H9 (cell line): ENCODE measurements around the gene GIPC3. TPM values are rescaled to one million over a fixed set of nuclear protein-coding genes. Genes with fewer than 3 reads are reported as not detected.

Source experiments
- DNase-seq: peaks from one replicate; pipeline ENCODE4 v3.0.0-alpha.2; 2017
- H2AFZ ChIP-seq: one replicate; pipeline ENCODE4 v1.6.1; 2013; ENCODE audit warnings: mild to moderate bottlenecking, low read length, control low read depth, moderate library complexity
- H2AK5ac ChIP-seq: 2 replicates; pipeline ENCODE4 v1.6.1; 2013; ENCODE audit warnings: low read length, control low read depth, mixed read lengths; ENCODE audit not compliant: insufficient read length
- H2BK120ac ChIP-seq: one replicate; pipeline ENCODE4 v1.6.1; 2013; ENCODE audit warnings: low read depth, mild to moderate bottlenecking, low read length, control low read depth, inconsistent platforms; ENCODE audit not compliant: poor library complexity, severe bottlenecking
- H2BK12ac ChIP-seq: 2 replicates; pipeline ENCODE4 v1.6.1; 2013; ENCODE audit warnings: low read length, control low read depth, mixed read lengths, low read depth; ENCODE audit not compliant: insufficient read length
- H2BK15ac ChIP-seq: 2 replicates; pipeline ENCODE4 v1.6.1; 2013; ENCODE audit warnings: low read depth, low read length, control low read depth
- H2BK20ac ChIP-seq: one replicate; pipeline ENCODE4 v1.6.1; 2013; ENCODE audit warnings: low read depth, mild to moderate bottlenecking, low read length, control low read depth, inconsistent platforms; ENCODE audit not compliant: poor library complexity, severe bottlenecking
- H2BK5ac ChIP-seq: 2 replicates; pipeline ENCODE4 v1.6.1; 2013; ENCODE audit warnings: low read length, control low read depth, mixed read lengths; ENCODE audit not compliant: insufficient read length
- H3K14ac ChIP-seq: 2 replicates; pipeline ENCODE4 v1.6.1; 2013; ENCODE audit warnings: low read length, control low read depth; ENCODE audit not compliant: insufficient read depth
- H3K18ac ChIP-seq: 2 replicates; pipeline ENCODE4 v1.6.1; 2013; ENCODE audit warnings: low read depth, mild to moderate bottlenecking, mixed read lengths, low read length, control low read depth; ENCODE audit not compliant: insufficient read length
- H3K23ac ChIP-seq: 2 replicates; pipeline ENCODE4 v1.6.1; 2013; ENCODE audit warnings: low read length, control low read depth, mixed read lengths, low read depth; ENCODE audit not compliant: insufficient read length
- H3K23me2 ChIP-seq: 2 replicates; pipeline ENCODE4 v1.6.1; 2013; ENCODE audit warnings: low read depth, mild to moderate bottlenecking, mixed read lengths, low read length, control low read depth; ENCODE audit not compliant: insufficient read length, poor library complexity, severe bottlenecking
- H3K27ac ChIP-seq: 2 replicates; pipeline ENCODE4 v1.5.1; 2013; ENCODE audit warnings: low read length, control low read depth, mixed read lengths, low read depth; ENCODE audit not compliant: insufficient read length
- H3K27me3 ChIP-seq: 2 replicates; pipeline ENCODE4 v1.6.1; 2013; ENCODE audit warnings: low read length, control low read depth, inconsistent platforms; ENCODE audit not compliant: insufficient read depth
- H3K4ac ChIP-seq: 2 replicates; pipeline ENCODE4 v1.6.1; 2013; ENCODE audit warnings: low read depth, mild to moderate bottlenecking, control low read depth, inconsistent platforms, low read length, moderate library complexity
- H3K4me1 ChIP-seq: 2 replicates; pipeline ENCODE4 v1.6.1; 2013; ENCODE audit warnings: low read length, control low read depth, inconsistent platforms; ENCODE audit not compliant: insufficient read depth
- H3K4me2 ChIP-seq: 2 replicates; pipeline ENCODE4 v1.6.1; 2013; ENCODE audit warnings: low read length, control low read depth, mixed read lengths; ENCODE audit not compliant: insufficient read length, insufficient read depth
- H3K56ac ChIP-seq: 2 replicates; pipeline ENCODE4 v1.6.1; 2013; ENCODE audit warnings: low read depth, mild to moderate bottlenecking, mixed read lengths, low read length, control low read depth; ENCODE audit not compliant: insufficient read length
- H3K79me1 ChIP-seq: 2 replicates; pipeline ENCODE4 v1.6.1; 2013; ENCODE audit warnings: low read depth, mild to moderate bottlenecking, moderate library complexity, low read length, control low read depth, inconsistent platforms; ENCODE audit not compliant: insufficient read depth, poor library complexity, severe bottlenecking
- H3K79me2 ChIP-seq: 2 replicates; pipeline ENCODE4 v1.6.1; 2013; ENCODE audit warnings: low read length, control low read depth, inconsistent platforms; ENCODE audit not compliant: insufficient read depth
- H3K9ac ChIP-seq: 2 replicates; pipeline ENCODE4 v1.6.1; 2013; ENCODE audit warnings: low read length, control low read depth, mixed read lengths; ENCODE audit not compliant: insufficient read length; ENCODE audit errors: extremely low read depth
- H3K9me3 ChIP-seq: one replicate; pipeline ENCODE4 v1.6.1; 2013; ENCODE audit warnings: low read depth, low read length, inconsistent platforms; ENCODE audit not compliant: control insufficient read depth
- H3T11ph ChIP-seq: one replicate; pipeline ENCODE4 v1.6.1; 2013; ENCODE audit warnings: mild to moderate bottlenecking, low read length, control low read depth, inconsistent platforms
- H4K20me1 ChIP-seq: one replicate; pipeline ENCODE4 v1.6.1; 2013; ENCODE audit not compliant: control insufficient read depth, insufficient read length, insufficient read depth
- H4K5ac ChIP-seq: 2 replicates; pipeline ENCODE4 v1.6.1; 2013; ENCODE audit warnings: low read depth, mild to moderate bottlenecking, mixed read lengths, low read length, control low read depth; ENCODE audit not compliant: insufficient read length
- H4K8ac ChIP-seq: replicated peaks from 2 replicates; pipeline ENCODE4 v1.6.1; 2013; ENCODE audit warnings: low read length, control low read depth, mixed read lengths, low read depth; ENCODE audit not compliant: insufficient read length
- H4K91ac ChIP-seq: 2 replicates; pipeline ENCODE4 v1.6.1; 2013; ENCODE audit warnings: low read depth, mild to moderate bottlenecking, moderate library complexity, mixed read lengths, low read length, control low read depth; ENCODE audit not compliant: insufficient read length
- H3K27ac Mint-ChIP-seq, 3 experiments: 2 replicates in 2 of 3; 3 replicates in 1 of 3; pipeline ENCODE4 v1.8.0; 2020 to 2021; ENCODE audit warnings: mixed read lengths in 3 of 3, mild to moderate bottlenecking in 1 of 3, moderate library complexity in 1 of 3
- H3K27me3 Mint-ChIP-seq: 2 replicates; pipeline ENCODE4 v1.8.0; 2021; ENCODE audit warnings: low read depth, mild to moderate bottlenecking, moderate library complexity, mixed read lengths
- H3K36me3 Mint-ChIP-seq, 3 experiments: 2 replicates in 2 of 3; 3 replicates in 1 of 3; pipeline ENCODE4 v1.8.0; 2020 to 2021; ENCODE audit warnings: low read depth in 3 of 3, mixed read lengths in 3 of 3; ENCODE audit not compliant: insufficient read depth in 1 of 3
- H3K4me1 Mint-ChIP-seq, 2 experiments: 2 replicates each; pipeline ENCODE4 v1.8.0; 2020; ENCODE audit warnings: mixed read lengths in 2 of 2
- H3K4me3 Mint-ChIP-seq, 2 experiments: 2 replicates in 1 of 2; 3 replicates in 1 of 2; pipeline ENCODE4 v1.8.0; 2020 to 2021; ENCODE audit warnings: mild to moderate bottlenecking in 2 of 2, mixed read lengths in 2 of 2, moderate library complexity in 1 of 2
- H3K9me3 Mint-ChIP-seq, 2 experiments: 2 replicates in 1 of 2; 3 replicates in 1 of 2; pipeline ENCODE4 v1.8.0; 2020; ENCODE audit warnings: mild to moderate bottlenecking in 2 of 2, mixed read lengths in 2 of 2, moderate library complexity in 1 of 2
- CTCF ChIP-seq: fragments of 200-600 bp; sonication (generic); conservative IDR thresholded peaks from 3 replicates; pipeline ENCODE4 v1.8.0; 2021; ENCODE audit warnings: antibody characterized with exemption, mild to moderate bottlenecking
- WGBS: extraction: QIAGEN DNeasy Blood & Tissue Kit; methylation state at CpG from one replicate; pipeline ENCODE4 v1.1.7; 2013; ENCODE audit warnings: missing lambda C conversion rate, low lambda C conversion rate, mixed read lengths; ENCODE audit not compliant: insufficient read length; ENCODE audit errors: extremely low coverage; 5-methylcytosine and 5-hydroxymethylcytosine counted together
- total RNA-seq: library from RNA; stranded (reverse); gene quantifications from 2 replicates; pipeline ENCODE4 v1.2.1, GENCODE V29; 2021

GIPC3 gene
- total RNA-seq, 1 experiment from 2014 or later, result 1.6 TPM

DNA sequence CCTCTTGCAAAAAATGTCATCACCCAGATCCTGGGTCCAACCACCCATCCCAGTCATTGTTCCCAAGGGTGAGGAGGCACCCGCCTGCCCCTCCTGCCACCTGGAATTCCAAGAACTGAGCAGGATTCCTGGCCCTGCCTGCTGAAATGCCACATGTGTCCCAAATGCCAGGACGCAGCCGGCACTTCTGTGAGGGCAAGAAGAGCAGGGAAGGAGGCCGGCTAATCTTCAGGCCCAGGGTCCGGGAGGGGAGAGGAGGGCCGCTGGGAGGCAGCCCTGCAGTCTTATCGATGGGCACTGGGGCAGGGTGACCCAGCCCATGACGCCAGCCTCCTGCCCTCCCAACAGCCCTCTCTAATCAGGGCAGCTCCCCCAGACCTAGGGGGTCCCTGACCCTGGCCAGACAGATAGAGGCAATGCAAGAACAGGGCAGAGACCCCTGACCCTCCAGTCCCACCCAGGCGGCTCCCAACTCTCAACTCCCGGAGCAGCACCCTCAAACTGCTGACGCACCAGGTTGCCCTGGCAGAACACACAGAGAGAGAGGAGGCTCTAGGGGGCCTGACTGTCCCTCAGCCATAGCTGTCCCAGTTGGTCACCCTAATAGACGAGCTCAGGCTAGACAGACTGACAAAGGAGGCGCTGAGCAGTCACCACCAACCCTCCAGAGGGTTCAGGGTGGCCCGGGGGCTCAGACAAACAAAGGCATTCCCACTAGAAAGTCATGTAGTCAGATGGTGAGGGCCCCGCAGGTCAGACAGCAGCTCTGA is 29.4 kb upstream of the GIPC3 start:
- WGBS, result no CpG with 5 or more reads among the region's 15 CpGs
- no peak overlapping the region for H3K56ac ChIP-seq
- no peak overlapping the region for H4K5ac ChIP-seq
- H3K4me2 ChIP-seq, result peak overlapping the region; percentile 43
- no peak overlapping the region for H2BK120ac ChIP-seq
- no peak overlapping the region for H2AK5ac ChIP-seq
- no peak overlapping the region for H3K18ac ChIP-seq
- Mint-ChIP-seq H3K36me3 (peaks cover 2 to 5% (median 2%) of the 10 kb centered on the region in 3 experiments; a peak in 3 of 7 replicates), H3K27me3 (peaks cover 28% of the 10 kb centered on the region), H3K9me3 (no peaks in the 10 kb centered on the region), H3K27ac (no peak overlapping the region), H3K4me3 (peak overlapping the region; percentile 86 to 97), H3K4me1 (peaks cover 12 to 15% of the 10 kb centered on the region in 2 experiments)
- H2BK20ac ChIP-seq, result no peak overlapping the region
- H3K4ac ChIP-seq, result no peak overlapping the region
- H4K20me1 ChIP-seq, result peaks cover 3% of the 10 kb centered on the region
- H3K79me1 ChIP-seq, result no peaks in the 10 kb centered on the region
- H3K9ac ChIP-seq, result no peak overlapping the region
- no peak overlapping the region for H3K14ac ChIP-seq
- no peak overlapping the region for H2BK12ac ChIP-seq
- H3K27ac ChIP-seq, result no peak overlapping the region
- H3T11ph ChIP-seq, result no peak overlapping the region
- no peak overlapping the region for H2BK5ac ChIP-seq
- no peaks in the 10 kb centered on the region for H3K4me1 ChIP-seq
- no peak for TF ChIP-seq CTCF
- H2AFZ ChIP-seq, result no peak overlapping the region
- H3K79me2 ChIP-seq, result no peaks in the 10 kb centered on the region
- no peaks in the 10 kb centered on the region for H3K9me3 ChIP-seq
- H4K91ac ChIP-seq, result no peak overlapping the region
- H3K23me2 ChIP-seq, result peaks cover 8% of the 10 kb centered on the region
- DNase-seq, result no peak
- no peak overlapping the region for H2BK15ac ChIP-seq
- H4K8ac ChIP-seq, result no peak overlapping the region
- H3K27me3 ChIP-seq, result no peaks in the 10 kb centered on the region; the same call in 1 of the 2 replicates
- no peak overlapping the region for H3K23ac ChIP-seq
